ENCODE data around the gene PRSS27.

DNA sequence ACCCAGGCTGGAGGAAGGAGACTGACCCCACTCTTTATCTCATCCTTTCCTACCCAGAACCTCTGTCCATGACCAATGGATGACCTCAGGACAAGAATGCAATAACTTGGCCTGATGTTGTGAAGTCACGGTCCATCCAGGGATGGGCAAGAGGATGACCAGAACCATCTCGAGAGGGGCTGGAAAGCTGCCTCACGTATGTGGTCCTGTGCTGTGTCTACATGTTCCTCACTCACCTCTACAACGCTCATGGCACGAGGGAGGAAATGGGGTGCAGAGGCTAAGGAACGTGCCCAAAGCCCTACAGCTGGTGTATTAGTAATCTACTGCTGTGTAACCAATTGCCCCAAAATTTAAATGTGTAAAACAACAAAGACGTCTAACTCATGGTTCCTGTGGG is 45.0 kb downstream of the PRSS27 start:
- TF ChIP-seq, protein P1, sequence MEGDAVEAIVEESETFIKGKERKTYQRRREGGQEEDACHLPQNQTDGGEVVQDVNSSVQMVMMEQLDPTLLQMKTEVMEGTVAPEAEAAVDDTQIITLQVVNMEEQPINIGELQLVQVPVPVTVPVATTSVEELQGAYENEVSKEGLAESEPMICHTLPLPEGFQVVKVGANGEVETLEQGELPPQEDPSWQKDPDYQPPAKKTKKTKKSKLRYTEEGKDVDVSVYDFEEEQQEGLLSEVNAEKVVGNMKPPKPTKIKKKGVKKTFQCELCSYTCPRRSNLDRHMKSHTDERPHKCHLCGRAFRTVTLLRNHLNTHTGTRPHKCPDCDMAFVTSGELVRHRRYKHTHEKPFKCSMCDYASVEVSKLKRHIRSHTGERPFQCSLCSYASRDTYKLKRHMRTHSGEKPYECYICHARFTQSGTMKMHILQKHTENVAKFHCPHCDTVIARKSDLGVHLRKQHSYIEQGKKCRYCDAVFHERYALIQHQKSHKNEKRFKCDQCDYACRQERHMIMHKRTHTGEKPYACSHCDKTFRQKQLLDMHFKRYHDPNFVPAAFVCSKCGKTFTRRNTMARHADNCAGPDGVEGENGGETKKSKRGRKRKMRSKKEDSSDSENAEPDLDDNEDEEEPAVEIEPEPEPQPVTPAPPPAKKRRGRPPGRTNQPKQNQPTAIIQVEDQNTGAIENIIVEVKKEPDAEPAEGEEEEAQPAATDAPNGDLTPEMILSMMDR (conservative IDR thresholded peaks at IDR 0.05 in 1 of 2, IDR thresholded peaks at IDR 0.05 in 1 of 2; ENCODE audit: low read depth in 1 of 2, low read length in 2 of 2) = no peak
- TF ChIP-seq EZH2 (IDR thresholded peaks at IDR 0.05; ENCODE audit: low read length, missing control alignments) = no peak
